Inferior parietal cortex (tissue), 1 donor: ENCODE data around the gene USF2.
"Not testable (repeated sequence)": the region's sequence is repeated elsewhere in the genome, so short reads cannot be mapped to it uniquely, and the experiment has no call there.

Source experiments
- DNase-seq: peaks from one replicate; pipeline ENCODE4 v3.0.0-alpha.2; 2016; ENCODE audit errors: extremely low spot score

Gene USF2

GRCh38 chr19:35268536-35269437 is at the start of gene USF2:
TSS of gene USF2 (plus strand) at chr19:35268962. CDS start at chr19:35269102, 140 bp downstream.
- peak; percentile 72 for DNase-seq

- no peak for DNase-seq
Measured at GRCh38 chr19:35219008-35219407, 49.8 kb upstream of the USF2 start.

- no peak for DNase-seq
Measured at GRCh38 chr19:35220315-35220921, 48.3 kb upstream of the USF2 start.

- not testable (repeated sequence) for DNase-seq
Measured at GRCh38 chr19:35220973-35221590, 47.7 kb upstream of the USF2 start.

GRCh38 chr19:35222373-35223015 is 46.3 kb upstream of the USF2 start:
- DNase-seq, result no peak

GRCh38 chr19:35223084-35223790 is 45.5 kb upstream of the USF2 start:
- DNase-seq, result no peak

GRCh38 chr19:35223862-35224505 is 44.8 kb upstream of the USF2 start:
- no peak for DNase-seq

GRCh38 chr19:35224681-35225571 is 43.8 kb upstream of the USF2 start:
- DNase-seq, result no peak

- DNase-seq, result no peak
Measured at GRCh38 chr19:35225951-35226350, 42.8 kb upstream of the USF2 start.

GRCh38 chr19:35226748-35227147 is 42.0 kb upstream of the USF2 start:
- DNase-seq, result no peak

- DNase-seq, result peak; percentile 41
Measured at GRCh38 chr19:35228177-35228930, 40.4 kb upstream of the USF2 start, which contains the start of gene FAM187B. TSS of gene FAM187B (minus strand) at chr19:35228739. CDS start at chr19:35228680, 59 bp downstream.

- no peak for DNase-seq
Measured at GRCh38 chr19:35229601-35230000, 39.2 kb upstream of the USF2 start.

- DNase-seq, result no peak
Measured at GRCh38 chr19:35231956-35232645, 36.7 kb upstream of the USF2 start.

GRCh38 chr19:35232912-35233311 is 35.9 kb upstream of the USF2 start:
- no peak for DNase-seq

GRCh38 chr19:35236638-35237400 is 31.9 kb upstream of the USF2 start:
- DNase-seq, result no peak

- not testable (repeated sequence) for DNase-seq
Measured at GRCh38 chr19:35239597-35239996, 29.2 kb upstream of the USF2 start.

- DNase-seq, result no peak
Measured at GRCh38 chr19:35240327-35240726, 28.4 kb upstream of the USF2 start.

GRCh38 chr19:35241417-35241816 is 27.3 kb upstream of the USF2 start:
- DNase-seq, result no peak
